A673 (cell line): ENCODE measurements around the gene VAV3.

Experiments used
- CTCF ChIP-seq: fragments of 300-800, 200-600 bp; sonication (generic); conservative IDR thresholded peaks from 2 replicates; pipeline ENCODE4 v1.5.1; 2017; ENCODE audit warnings: low read depth, mild to moderate bottlenecking, antibody characterized with exemption, low read length, moderate library complexity, mixed read lengths
- EZH2 ChIP-seq: fragments of 200-600 bp; sonication (generic); IDR thresholded peaks from 2 replicates; pipeline ENCODE4 v1.6.1; 2017; ENCODE audit warnings: borderline replicate concordance, low read depth, mild to moderate bottlenecking, mixed read lengths, antibody characterized with exemption, low read length; ENCODE audit not compliant: poor library complexity, severe bottlenecking

DNA sequence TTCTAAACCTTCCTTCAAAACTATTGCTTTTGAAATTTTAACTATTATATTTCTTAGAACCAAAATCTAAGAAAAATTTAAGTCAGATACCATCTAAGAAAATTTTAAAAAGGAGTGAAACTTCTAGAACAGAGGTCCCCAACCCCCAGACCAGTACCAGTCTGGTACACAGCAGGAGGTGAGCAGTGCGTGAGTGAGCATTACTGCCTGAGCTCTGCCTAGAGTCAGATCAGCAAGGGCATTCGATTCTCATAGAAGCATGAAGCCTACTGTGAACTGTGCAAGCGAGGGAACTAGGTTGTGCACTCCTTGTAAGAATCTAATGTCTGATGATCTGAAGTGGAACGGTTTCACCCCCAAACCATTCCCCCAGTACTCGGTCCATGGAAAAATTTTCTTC is 106.7 kb downstream of the VAV3 start:
- TF ChIP-seq EZH2 (no peak), CTCF (no peak)
